VCaP (cell line): ENCODE data around the gene CHL1.
A peak's percentile ranks its signal among the peaks of the same experiment; 100 is the strongest.

Experiments
- H3K27ac ChIP-seq: fragments of 450-650 bp; 2 replicates; pipeline ENCODE4 v1.5.1; 2017
- TF ChIP-seq, protein P1 (sequence below): fragments of 450-650 bp; conservative IDR thresholded peaks from 2 replicates; pipeline ENCODE4 v1.5.1; 2017; ENCODE audit warnings: mild to moderate bottlenecking, moderate library complexity

Gene CHL1

DNA sequence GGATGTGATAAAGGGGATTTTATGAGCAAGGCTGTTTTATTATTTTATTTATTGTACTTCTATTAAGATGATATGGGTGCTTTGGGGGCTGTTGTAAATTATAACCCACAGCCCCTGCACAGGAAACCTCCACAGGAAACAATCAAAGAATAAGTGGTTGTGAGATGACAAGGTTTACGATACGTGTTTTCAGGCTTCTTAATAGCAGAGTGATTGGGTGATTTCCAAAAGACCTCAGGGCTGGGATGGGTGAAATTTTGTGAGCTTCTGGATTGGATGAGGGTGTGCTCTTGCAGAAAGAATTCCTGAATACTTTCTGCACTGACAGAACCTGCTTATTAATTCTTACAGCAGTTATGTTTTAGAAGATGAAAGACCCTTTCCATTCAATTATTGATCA lies 21.4 kb downstream of the CHL1 start:
- TF ChIP-seq, protein P1, sequence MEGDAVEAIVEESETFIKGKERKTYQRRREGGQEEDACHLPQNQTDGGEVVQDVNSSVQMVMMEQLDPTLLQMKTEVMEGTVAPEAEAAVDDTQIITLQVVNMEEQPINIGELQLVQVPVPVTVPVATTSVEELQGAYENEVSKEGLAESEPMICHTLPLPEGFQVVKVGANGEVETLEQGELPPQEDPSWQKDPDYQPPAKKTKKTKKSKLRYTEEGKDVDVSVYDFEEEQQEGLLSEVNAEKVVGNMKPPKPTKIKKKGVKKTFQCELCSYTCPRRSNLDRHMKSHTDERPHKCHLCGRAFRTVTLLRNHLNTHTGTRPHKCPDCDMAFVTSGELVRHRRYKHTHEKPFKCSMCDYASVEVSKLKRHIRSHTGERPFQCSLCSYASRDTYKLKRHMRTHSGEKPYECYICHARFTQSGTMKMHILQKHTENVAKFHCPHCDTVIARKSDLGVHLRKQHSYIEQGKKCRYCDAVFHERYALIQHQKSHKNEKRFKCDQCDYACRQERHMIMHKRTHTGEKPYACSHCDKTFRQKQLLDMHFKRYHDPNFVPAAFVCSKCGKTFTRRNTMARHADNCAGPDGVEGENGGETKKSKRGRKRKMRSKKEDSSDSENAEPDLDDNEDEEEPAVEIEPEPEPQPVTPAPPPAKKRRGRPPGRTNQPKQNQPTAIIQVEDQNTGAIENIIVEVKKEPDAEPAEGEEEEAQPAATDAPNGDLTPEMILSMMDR: no peak
- peak overlapping the region; percentile 6; the same call in 1 of the 2 replicates for H3K27ac ChIP-seq

DNA sequence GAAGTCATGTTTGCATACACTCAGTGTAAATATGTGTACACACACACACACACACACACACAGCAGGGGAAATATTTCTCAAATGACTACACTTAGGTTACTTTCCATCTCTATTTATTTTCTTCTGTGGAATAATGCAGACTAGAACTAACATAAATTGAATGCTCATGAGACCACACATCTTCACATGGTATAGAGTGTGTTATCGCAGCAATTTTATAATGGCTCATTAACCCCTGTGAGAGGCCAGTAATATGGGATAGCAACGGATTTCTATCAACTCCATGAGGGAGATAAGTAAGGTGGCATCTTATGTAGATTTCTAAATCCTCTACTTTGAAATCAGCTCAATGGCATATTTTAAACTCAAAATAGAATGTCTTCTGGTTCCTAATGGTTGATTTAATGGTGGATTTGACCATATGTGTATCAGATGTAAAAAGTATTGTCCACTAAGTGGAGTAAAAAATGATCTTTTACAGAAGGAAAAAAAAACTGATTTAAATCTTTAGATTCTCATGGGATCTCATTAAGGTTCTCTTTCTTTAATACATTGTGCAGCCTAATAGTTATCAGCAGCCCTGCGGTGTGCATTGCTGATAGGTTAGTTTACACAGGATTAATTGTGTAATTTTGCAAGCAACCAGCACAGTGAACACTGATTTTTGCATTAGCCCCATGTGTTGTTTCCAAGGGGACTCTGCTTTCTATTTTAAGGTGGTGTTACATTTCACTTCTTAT lies 32.0 kb downstream of the CHL1 start:
- TF ChIP-seq, protein P1: no peak
- no peak overlapping the region for H3K27ac ChIP-seq

DNA sequence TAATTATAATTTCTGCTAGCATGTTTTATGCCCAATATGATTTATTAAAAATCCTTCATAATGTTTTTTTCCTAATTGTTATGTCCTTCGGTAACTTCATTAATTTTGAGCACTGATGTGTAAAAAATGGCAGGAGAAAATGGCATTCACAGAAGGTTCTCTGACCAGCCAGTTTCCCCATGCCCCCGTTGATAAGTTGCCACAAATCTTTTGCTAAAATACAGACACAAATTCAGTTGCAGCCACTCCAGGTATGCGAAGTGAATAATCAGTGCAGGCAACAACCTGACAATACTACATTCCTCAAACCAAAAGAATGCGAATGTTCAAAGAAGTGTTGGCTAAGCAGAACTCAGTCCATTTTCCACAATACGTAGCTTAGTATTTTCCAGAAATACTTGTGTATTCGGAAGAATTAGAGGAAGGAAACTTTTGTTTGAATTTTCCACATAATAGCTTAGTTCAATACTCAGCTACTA lies 32.7 kb downstream of the CHL1 start:
- H3K27ac ChIP-seq: no peak overlapping the region
- TF ChIP-seq, protein P1: no peak

DNA sequence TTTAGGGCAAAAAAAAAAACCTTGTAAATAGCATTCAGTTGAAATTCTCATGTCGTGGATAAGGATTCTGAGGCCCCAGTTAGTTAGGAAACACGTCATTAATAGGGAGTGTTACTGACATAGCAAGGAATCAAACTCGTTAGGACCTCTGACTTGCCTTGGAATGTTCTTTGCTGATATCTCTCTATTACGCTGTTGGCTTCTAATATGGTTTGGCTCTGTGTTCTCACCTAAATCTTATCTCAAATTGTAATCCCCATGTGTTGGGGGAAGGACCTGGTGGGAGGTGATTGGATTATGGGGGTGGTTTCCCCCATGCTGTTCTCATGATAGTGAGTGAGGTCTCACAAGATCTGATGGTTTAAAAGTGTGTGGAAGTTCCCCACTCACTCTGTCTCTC lies 40.3 kb downstream of the CHL1 start:
- TF ChIP-seq, protein P1: no peak
- no peak overlapping the region for H3K27ac ChIP-seq

DNA sequence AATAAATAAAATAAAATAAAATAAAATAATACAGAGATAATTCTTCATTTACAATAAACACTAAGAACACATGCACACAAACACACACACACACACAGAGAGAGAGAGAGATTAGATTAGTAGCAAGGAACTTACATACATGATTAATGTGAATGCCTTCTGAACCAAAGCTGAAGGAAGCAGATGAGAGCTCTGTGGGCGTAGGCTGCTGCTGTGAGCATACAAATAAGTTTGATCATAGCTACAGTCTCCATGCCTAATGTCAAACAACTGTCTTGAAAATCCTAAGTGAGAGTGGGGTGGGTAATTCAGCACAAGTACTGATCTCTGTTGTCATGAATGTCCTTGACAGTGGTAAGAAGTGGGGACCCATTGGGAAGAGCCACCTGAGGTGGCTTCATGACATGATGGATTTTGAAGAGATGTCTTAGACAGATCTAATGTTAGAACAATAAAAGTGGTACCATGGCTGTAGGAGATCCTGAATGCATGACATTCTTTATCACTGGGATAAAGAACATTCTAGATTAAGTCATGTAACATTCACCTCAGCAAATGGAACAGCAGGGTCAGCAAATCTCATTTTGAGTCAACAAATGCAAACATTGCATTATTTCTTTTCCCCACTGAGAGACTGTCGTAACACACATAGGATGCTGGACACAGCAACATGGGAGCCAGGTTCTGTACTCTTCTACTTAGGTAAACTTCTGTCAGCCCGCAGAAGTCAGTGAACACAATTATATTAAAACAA lies 46.2 kb downstream of the CHL1 start:
- peak overlapping the region; percentile 78 for H3K27ac ChIP-seq
- TF ChIP-seq, protein P1: no peak

DNA sequence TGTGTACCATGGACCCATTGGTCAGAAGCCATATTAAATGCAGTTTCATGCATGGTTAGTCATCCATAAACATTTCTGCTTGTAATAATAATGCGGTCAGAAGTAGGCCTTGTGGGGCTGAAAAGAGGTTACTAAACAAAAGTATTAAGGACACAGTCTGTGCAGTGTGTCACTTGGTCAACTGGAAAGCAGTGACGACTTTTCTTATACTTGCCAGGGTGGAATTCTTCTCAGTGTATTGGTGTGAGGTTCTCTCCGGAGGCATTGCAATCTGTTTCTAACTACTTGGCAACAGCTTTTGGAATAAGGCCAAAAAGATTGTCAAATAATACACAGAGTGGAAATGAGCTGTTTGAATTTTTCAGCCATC lies 46.8 kb downstream of the CHL1 start:
- TF ChIP-seq, protein P1: no peak

DNA sequence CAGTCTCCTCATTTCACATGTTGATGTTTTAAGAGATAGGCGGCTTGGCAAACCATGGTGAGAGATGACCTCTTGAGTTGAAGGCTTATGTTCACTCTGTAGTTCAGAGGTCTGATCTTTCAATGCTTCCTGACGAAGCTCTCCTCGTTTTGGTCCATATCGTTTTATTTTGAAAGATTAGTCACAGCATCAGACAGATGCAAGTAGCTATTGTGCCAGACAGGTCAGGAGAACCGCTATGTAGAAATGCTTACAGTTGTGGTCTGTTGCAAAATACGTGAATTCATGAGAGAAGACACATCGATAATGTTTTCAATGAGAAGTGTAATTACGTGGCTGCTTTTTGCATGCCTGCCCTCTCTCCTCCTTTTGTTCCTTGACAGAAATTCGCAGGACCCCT lies 47.5 kb downstream of the CHL1 start:
- TF ChIP-seq, protein P1: no peak
- peak overlapping the region; percentile 78 for H3K27ac ChIP-seq

More for the DNA sequence above, 46.8 kb downstream of the CHL1 start:
- H3K27ac ChIP-seq: peak overlapping the region; percentile 78
